GM21390 (cell line): ENCODE measurements around the gene CD99L2.
"Not testable (repeated sequence)": the region's sequence is repeated elsewhere in the genome, so short reads cannot be mapped to it uniquely, and the experiment has no call there.

Experiments
- ATAC-seq: cut with Tn5 transposase; IDR thresholded peaks from one replicate; pipeline ENCODE4 v1.9.1; 2021; ENCODE audit not compliant: unreplicated experiment

CD99L2 gene

GRCh38 chrX:150857453-150857852, 41.0 kb downstream of the CD99L2 start:
- no peak for ATAC-seq

GRCh38 chrX:150856785-150857184, 41.7 kb downstream of the CD99L2 start:
- no peak for ATAC-seq

- ATAC-seq = no peak
Observed at GRCh38 chrX:150856101-150856500, 42.4 kb downstream of the CD99L2 start.

- ATAC-seq = no peak
Observed at GRCh38 chrX:150854856-150855255, 43.6 kb downstream of the CD99L2 start.

- ATAC-seq = no peak
Observed at GRCh38 chrX:150849996-150850720, 48.3 kb downstream of the CD99L2 start.

- ATAC-seq = peak; percentile 90
Observed at GRCh38 chrX:150849486-150849885, 49.0 kb downstream of the CD99L2 start.

- ATAC-seq = peak; percentile 14
Observed at GRCh38 chrX:150848914-150849365, 49.5 kb downstream of the CD99L2 start.

GRCh38 chrX:150847088-150847487, 51.4 kb downstream of the CD99L2 start:
- ATAC-seq = no peak

- ATAC-seq = no peak
Observed at GRCh38 chrX:150846130-150846529, 52.3 kb downstream of the CD99L2 start.

- ATAC-seq = no peak
Observed at GRCh38 chrX:150845091-150845490, 53.4 kb downstream of the CD99L2 start.

GRCh38 chrX:150844016-150844415, 54.5 kb downstream of the CD99L2 start:
- ATAC-seq = no peak

- no peak for ATAC-seq
Observed at GRCh38 chrX:150842198-150842685, 56.2 kb downstream of the CD99L2 start.

- no peak for ATAC-seq
Observed at GRCh38 chrX:150841456-150842197, 56.8 kb downstream of the CD99L2 start.

- no peak for ATAC-seq
Observed at GRCh38 chrX:150837845-150838244, 60.6 kb downstream of the CD99L2 start.

- ATAC-seq = no peak
Observed at GRCh38 chrX:150834695-150835094, 63.8 kb downstream of the CD99L2 start.

GRCh38 chrX:150833454-150834056, 64.9 kb downstream of the CD99L2 start:
- no peak for ATAC-seq

- ATAC-seq = no peak
Observed at GRCh38 chrX:150831863-150832262, 66.6 kb downstream of the CD99L2 start.

GRCh38 chrX:150828785-150829184, 69.7 kb downstream of the CD99L2 start:
- ATAC-seq = no peak

- not testable (repeated sequence) for ATAC-seq
Observed at GRCh38 chrX:150824352-150824751, 74.1 kb downstream of the CD99L2 start.

- ATAC-seq = not testable (repeated sequence)
Observed at GRCh38 chrX:150823826-150824225, 74.6 kb downstream of the CD99L2 start.

GRCh38 chrX:150821971-150822370, 76.5 kb downstream of the CD99L2 start:
- ATAC-seq = no peak

GRCh38 chrX:150813922-150814321, 84.5 kb downstream of the CD99L2 start:
- no peak for ATAC-seq
